Fibroblast of lung (primary cell): Measurements from ENCODE around the gene SDSL. TPM values are rescaled to one million over a fixed set of nuclear protein-coding genes. Genes with fewer than 3 reads are reported as not detected.

Experiments
- DNase-seq, 2 donors: peaks; one replicate each; pipeline versions ENCODE4 v3.0.0 to v3.0.0-alpha.2; 2010; ENCODE audit warnings: low read depth in 2 of 2
- H2AFZ ChIP-seq: 2 replicates; pipeline ENCODE4 v1.5.1; 2012; ENCODE audit warnings: low read length, control low read depth, inconsistent platforms
- H3K27ac ChIP-seq: 2 replicates; pipeline ENCODE4 v1.5.1; 2011; ENCODE audit warnings: low read length, control low read depth; ENCODE audit not compliant: insufficient read depth
- H3K27me3 ChIP-seq: 2 replicates; pipeline ENCODE4 v1.5.1; 2011; ENCODE audit warnings: mild to moderate bottlenecking, low read length; ENCODE audit not compliant: control insufficient read depth, insufficient read depth
- H3K36me3 ChIP-seq: 2 replicates; pipeline ENCODE4 v1.5.1; 2011; ENCODE audit warnings: low read length; ENCODE audit not compliant: control insufficient read depth, insufficient read depth
- H3K4me1 ChIP-seq: 2 replicates; pipeline ENCODE4 v1.5.1; 2011; ENCODE audit warnings: low read length; ENCODE audit not compliant: control insufficient read depth, insufficient read depth; ENCODE audit errors: extremely low read depth
- H3K4me2 ChIP-seq: 2 replicates; pipeline ENCODE4 v1.5.1; 2011; ENCODE audit warnings: low read length, control low read depth; ENCODE audit not compliant: insufficient read depth; ENCODE audit errors: extremely low read depth
- H3K4me3 ChIP-seq, 4 experiments: fragments of 200-600 bp in 1 of 4; sonication (generic) in 1 of 4; replicated peaks in 1 of 4; 2 replicates each; pipeline ENCODE4 v1.5.1; 2011 to 2016; ENCODE audit warnings: low read length in 4 of 4, low read depth in 3 of 4, mild to moderate bottlenecking in 3 of 4, control low read depth in 2 of 4, inconsistent platforms in 1 of 4, mixed read lengths in 1 of 4; ENCODE audit not compliant: insufficient read depth in 1 of 4; ENCODE audit errors: control extremely low read depth in 1 of 4
- H3K79me2 ChIP-seq: 2 replicates; pipeline ENCODE4 v1.5.1; 2012; ENCODE audit warnings: mild to moderate bottlenecking, low read length, inconsistent platforms; ENCODE audit not compliant: control insufficient read depth, insufficient read depth
- H3K9ac ChIP-seq: 2 replicates; pipeline ENCODE4 v1.5.1; 2011; ENCODE audit warnings: mild to moderate bottlenecking, low read length, control low read depth; ENCODE audit not compliant: insufficient read depth
- H3K9me3 ChIP-seq: 2 replicates; pipeline ENCODE4 v1.5.1; 2012; ENCODE audit warnings: low read depth, low read length; ENCODE audit not compliant: control insufficient read depth, insufficient read depth
- H4K20me1 ChIP-seq: 2 replicates; pipeline ENCODE4 v1.5.1; 2011; ENCODE audit warnings: low read length; ENCODE audit not compliant: control insufficient read depth, insufficient read depth; ENCODE audit errors: extremely low read depth
- CTCF ChIP-seq, 2 donors: IDR thresholded peaks in 1 of 2; conservative IDR thresholded peaks in 1 of 2; 1 replicate in 1 of 2; 2 replicates in 1 of 2; pipeline ENCODE4 v1.5.1; 2011 to 2012; ENCODE audit warnings: low read length in 2 of 2, control low read depth in 1 of 2, inconsistent platforms in 1 of 2, low read depth in 1 of 2, mild to moderate bottlenecking in 1 of 2
- EZH2 ChIP-seq: IDR thresholded peaks from 2 replicates; pipeline ENCODE4 v1.5.1; 2012; ENCODE audit warnings: low read length, control low read depth, mild to moderate bottlenecking; ENCODE audit errors: missing control alignments
- polyA plus RNA-seq, 2 donors: library from polyadenylated mRNA; depleted of rRNA in 1 of 2; stranded (reverse) in 1 of 2; unstranded in 1 of 2; fragments of >200 nt; gene quantifications; 2 replicates each; pipeline ENCODE4 v1.2.1, GENCODE V29; 2011 to 2012; ENCODE audit warnings: missing spikeins in 1 of 2
- total RNA-seq: library from RNA; depleted of rRNA; stranded (reverse); fragments of >200 nt; gene quantifications from 2 replicates; pipeline ENCODE4 v1.2.1, GENCODE V29; 2014

The SDSL gene
- total and polyA plus RNA-seq, 2 donors (not counting 1 experiment from before 2014, with no cell fraction given), result 5.1 to 12.4 TPM

- Histone ChIP-seq H3K27ac (no peak overlapping the region), H3K27me3 (no peaks in the 10 kb centered on the region), H3K4me2 (no peak overlapping the region), H3K4me3 (no peak overlapping the region), H3K9me3 (no peaks in the 10 kb centered on the region), H2AFZ (no peak overlapping the region), H3K4me1 (no peaks in the 10 kb centered on the region), H4K20me1 (no peaks in the 10 kb centered on the region), H3K79me2 (no peaks in the 10 kb centered on the region), H3K36me3 (peaks cover 7% of the 10 kb centered on the region), H3K9ac (no peak overlapping the region)
- DNase-seq, result no peak
- TF ChIP-seq CTCF (conservative IDR thresholded peaks at IDR 0.05 in 1 of 2, IDR thresholded peaks at IDR 0.05 in 1 of 2; ENCODE audit: low read depth in 1 of 2, low read length in 2 of 2) (no peak), EZH2 (no peak)
These were observed 47.3 kb upstream of the SDSL start for GRCh38 chr12:113374823-113375428.

- H3K4me1 ChIP-seq, result no peaks in the 10 kb centered on the region
- H4K20me1 ChIP-seq, result no peaks in the 10 kb centered on the region
- DNase-seq, result no peak
- no peak overlapping the region for H3K4me2 ChIP-seq
- H3K79me2 ChIP-seq, result no peaks in the 10 kb centered on the region
- no peak overlapping the region for H3K27ac ChIP-seq
- H3K27me3 ChIP-seq, result no peaks in the 10 kb centered on the region
- TF ChIP-seq EZH2 (no peak), CTCF (conservative IDR thresholded peaks at IDR 0.05 in 1 of 2, IDR thresholded peaks at IDR 0.05 in 1 of 2; ENCODE audit: low read depth in 1 of 2, low read length in 2 of 2) (peak in 1 of 2 donors; percentile 15)
- H3K9ac ChIP-seq, result no peak overlapping the region
- H3K9me3 ChIP-seq, result no peaks in the 10 kb centered on the region
- no peak overlapping the region for H3K4me3 ChIP-seq
- H3K36me3 ChIP-seq, result peaks cover 10% of the 10 kb centered on the region
- no peak overlapping the region for H2AFZ ChIP-seq
These were observed 43.9 kb upstream of the SDSL start for GRCh38 chr12:113378291-113378690.

GRCh38 chr12:113381220-113381619, 41.0 kb upstream of the SDSL start:
- Histone ChIP-seq H3K4me1 (no peaks in the 10 kb centered on the region), H4K20me1 (no peaks in the 10 kb centered on the region), H3K79me2 (no peaks in the 10 kb centered on the region), H3K27ac (no peak overlapping the region), H3K4me2 (no peak overlapping the region), H3K9ac (no peak overlapping the region), H3K36me3 (peaks cover 8% of the 10 kb centered on the region), H3K27me3 (no peaks in the 10 kb centered on the region), H3K9me3 (no peaks in the 10 kb centered on the region), H3K4me3 (no peak overlapping the region), H2AFZ (no peak overlapping the region)
- TF ChIP-seq CTCF (conservative IDR thresholded peaks at IDR 0.05 in 1 of 2, IDR thresholded peaks at IDR 0.05 in 1 of 2; ENCODE audit: low read depth in 1 of 2, low read length in 2 of 2), result no peak
- TF ChIP-seq EZH2, result no peak
- DNase-seq, result no peak
